ENCODE results near the gene PCCB. TPM values are rescaled to one million over a fixed set of nuclear protein-coding genes. Genes with fewer than 3 reads are reported as not detected.

The PCCB gene
- total and polyA plus RNA-seq, 2 donors (not counting 3 experiments of a cell fraction or from before 2014, with no cell fraction given), result 28.6 to 36.5 TPM

- H3K79me2 ChIP-seq (ENCODE audit: control insufficient read depth, insufficient read depth, low read length), result no peaks in the 10 kb centered on the region
- H3K4me3 ChIP-seq (replicated peaks in 1 of 3; ENCODE audit: insufficient read depth in 1 of 3, low read depth in 1 of 3, low read length in 3 of 3), result no peak overlapping the region
- no peaks in the 10 kb centered on the region for H3K27me3 ChIP-seq (ENCODE audit: control insufficient read depth in 2 of 2, insufficient read depth in 2 of 2, low read length in 2 of 2)
- H3K36me3 ChIP-seq (ENCODE audit: control insufficient read depth in 2 of 2, extremely low read depth in 1 of 2, insufficient read depth in 2 of 2, low read length in 2 of 2), result peaks cover 0 to 11% of the 10 kb centered on the region in 2 experiments
- no peak overlapping the region for H3K4me2 ChIP-seq (ENCODE audit: insufficient read depth, low read length)
- FAIRE-seq (no peak), DNase-seq (ENCODE audit: low read depth, low spot score) (no peak)
- ChIA-PET CTCF (interaction anchor here (1.0 to 1.2 kb wide), 2 partner anchors 221 to 225 kb away, joined by 3 read pairs; no protein-coding TSS in a partner anchor), POLR2A (no interaction called here)
- intact Hi-C loops (cut with micrococcal nuclease), result no loop called here
- no peaks in the 10 kb centered on the region for H3K4me1 ChIP-seq (ENCODE audit: control insufficient read depth, extremely low read depth, insufficient read depth, low read length)
- H3K9ac ChIP-seq (replicated peaks; ENCODE audit: extremely low read depth, insufficient read depth, low read length), result no peak overlapping the region
- no peak for TF ChIP-seq MYC (IDR thresholded peaks at IDR 0.05; ENCODE audit: low read depth, low read length)
- no peak for TF ChIP-seq JUN (IDR thresholded peaks at IDR 0.05; ENCODE audit: borderline replicate concordance, insufficient read depth, insufficient read length, low read depth)
- no peak for TF ChIP-seq POLR2A (IDR thresholded peaks at IDR 0.05; ENCODE audit: low read depth, low read length)
- TF ChIP-seq FOS (IDR thresholded peaks at IDR 0.05; ENCODE audit: borderline replicate concordance, insufficient read depth, low read length), result no peak
- TF ChIP-seq CTCF (IDR thresholded peaks at IDR 0.05; ENCODE audit: extremely low read depth in 1 of 2, insufficient read depth in 1 of 2, low read depth in 1 of 2, low read length in 2 of 2), result no peak
- no peak for TF ChIP-seq EZH2 (IDR thresholded peaks at IDR 0.05; ENCODE audit: borderline replicate concordance, low read depth, low read length, severe bottlenecking)
- TF ChIP-seq POLR2AphosphoS5 (IDR thresholded peaks at IDR 0.05; ENCODE audit: insufficient read depth, low read depth, low read length), result no peak
- no peak for TF ChIP-seq MAX (IDR thresholded peaks at IDR 0.05; ENCODE audit: insufficient read depth, insufficient read length)
- no peak for TF ChIP-seq GATA2 (IDR thresholded peaks at IDR 0.05; ENCODE audit: insufficient read depth, insufficient read length, low read depth, low read length)
- H3K9me3 ChIP-seq (replicated peaks; ENCODE audit: control insufficient read depth, insufficient read depth, low read length), result no peaks in the 10 kb centered on the region
- no peak overlapping the region for H2AFZ ChIP-seq (ENCODE audit: low read depth, low read length)
- no peaks in the 10 kb centered on the region for H4K20me1 ChIP-seq (replicated peaks; ENCODE audit: control insufficient read depth, extremely low read depth, insufficient read depth, low read length)
- dilution Hi-C loops (cut with MboI; ENCODE audit: extremely low pct_ligation_motif_present, low sequenced_read_pairs), result no loop called here
- H3K9me1 ChIP-seq (replicated peaks; ENCODE audit: control insufficient read depth, extremely low read depth, insufficient read depth, low read length), result no peaks in the 10 kb centered on the region
- BruUV-seq (replicated peaks), result no TSS peak
- H3K27ac ChIP-seq (ENCODE audit: insufficient read depth, low read depth, low read length), result no peak overlapping the region
Measured at GRCh38 chr3:136300444-136300843, 50.3 kb downstream of the PCCB start.

Data from endothelial cell of umbilical vein (primary cell).